GOT3 (cell line): ENCODE results near the gene UBE2J2.

Experiments
- DNase-seq: peaks from one replicate; lab custom pipeline; 2025; ENCODE audit warnings: mixed read lengths; lab: John Stamatoyannopoulos, UW

The UBE2J2 gene

GRCh38 chr1:1226566-1227362, 46.9 kb downstream of the UBE2J2 start:
- no peak for DNase-seq

GRCh38 chr1:1225913-1226312, 47.7 kb downstream of the UBE2J2 start:
- DNase-seq, result no peak

GRCh38 chr1:1225238-1225845, 48.3 kb downstream of the UBE2J2 start:
- DNase-seq, result no peak

DNA sequence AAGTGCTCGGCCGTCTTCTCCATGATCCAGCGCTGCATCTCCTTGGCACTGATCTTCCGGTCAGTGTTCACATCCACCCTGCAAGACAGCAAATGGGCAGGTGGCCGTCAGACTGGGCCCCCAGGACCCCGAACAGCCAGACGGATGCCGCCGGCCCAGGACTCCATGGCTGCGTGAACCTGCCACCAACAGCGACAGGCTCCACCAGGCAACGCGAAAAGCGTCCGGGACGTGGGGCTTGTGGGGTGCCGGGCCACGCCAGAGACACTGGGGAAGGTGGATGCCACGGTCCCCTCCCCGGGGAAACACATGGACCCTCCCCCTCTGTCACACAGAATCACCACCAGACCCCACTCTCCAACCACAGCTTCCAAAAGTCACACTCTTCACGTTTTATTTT, 49.8 kb downstream of the UBE2J2 start:
- no peak for DNase-seq

DNA sequence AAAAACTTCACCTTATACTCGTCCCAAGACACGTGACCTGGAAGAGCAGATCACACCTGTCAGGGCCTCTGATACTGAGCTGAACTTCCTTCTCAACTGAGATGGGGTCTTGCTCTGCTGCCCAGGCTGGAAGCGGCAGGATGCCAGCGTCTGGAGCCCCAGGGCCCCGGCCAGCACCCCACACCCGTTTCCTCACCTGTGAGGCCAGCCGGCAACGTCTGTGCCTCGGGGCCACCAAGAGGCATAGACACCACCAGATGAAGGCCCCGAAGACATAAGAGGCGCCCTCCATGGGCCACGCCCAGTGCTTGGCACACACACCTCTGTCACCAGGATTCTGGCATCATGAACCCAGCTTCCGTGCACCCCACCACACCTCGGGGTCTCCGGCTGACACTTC, 50.3 kb downstream of the UBE2J2 start:
- DNase-seq, result no peak

GRCh38 chr1:1222575-1223225, 51.0 kb downstream of the UBE2J2 start:
- DNase-seq, result no peak

DNA sequence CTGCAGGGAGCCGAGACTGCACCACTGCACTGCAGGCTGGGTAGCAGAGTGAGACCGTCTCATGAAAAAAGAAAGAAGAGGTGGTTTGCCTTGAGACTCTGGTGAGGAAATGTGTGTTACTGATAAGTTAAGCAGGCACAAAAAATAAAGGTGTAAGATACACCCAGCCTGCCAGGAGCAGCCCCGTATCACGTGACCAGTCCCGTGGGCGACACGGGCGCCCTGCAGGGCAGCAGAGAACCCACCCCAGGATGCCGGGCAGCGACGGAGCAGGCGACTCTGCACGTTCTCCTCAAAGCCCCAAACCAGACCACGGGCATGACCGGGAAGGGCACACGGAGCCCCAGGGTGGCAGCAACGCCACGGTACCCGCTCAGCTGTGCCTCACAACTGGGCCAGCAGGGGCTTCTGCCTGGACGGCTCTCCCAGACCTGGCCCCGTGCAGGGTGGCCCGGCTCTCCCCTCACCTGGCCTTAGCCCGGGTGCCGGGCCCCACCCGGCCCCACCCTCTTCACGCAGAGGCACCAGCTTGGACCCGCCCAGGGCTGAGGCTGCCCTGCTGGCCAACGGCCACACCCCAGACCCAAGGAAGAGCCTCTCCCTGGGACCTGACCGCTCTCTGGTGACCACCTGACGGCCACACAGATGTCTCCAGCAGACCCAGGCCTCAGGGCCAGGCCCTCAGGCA, 51.6 kb downstream of the UBE2J2 start:
- DNase-seq, result no peak

GRCh38 chr1:1220197-1220596, 53.5 kb downstream of the UBE2J2 start:
- no peak for DNase-seq

DNA sequence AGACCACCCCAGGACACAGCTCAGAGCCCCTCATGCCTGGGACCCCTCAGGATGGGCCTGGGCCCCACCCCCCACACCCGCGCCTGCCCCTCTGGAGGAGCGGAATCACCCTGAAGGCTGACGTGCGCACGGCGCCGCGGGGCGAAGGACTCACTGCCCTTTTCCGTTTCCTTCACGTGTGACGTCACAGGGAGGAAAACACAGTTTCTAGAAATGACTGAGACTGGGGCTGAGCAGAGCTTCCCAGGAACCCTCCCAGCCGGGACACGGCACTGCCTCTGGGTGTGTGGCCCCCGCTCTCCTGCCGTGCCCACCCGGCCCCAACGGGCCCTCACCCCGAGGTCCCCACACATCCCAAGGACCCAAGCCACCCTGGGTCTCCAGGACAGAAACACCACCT, 54.3 kb downstream of the UBE2J2 start:
- no peak for DNase-seq

- no peak for DNase-seq
These were observed 55.0 kb downstream of the UBE2J2 start for GRCh38 chr1:1218524-1219200.

- DNase-seq, result no peak
These were observed 55.8 kb downstream of the UBE2J2 start for GRCh38 chr1:1217621-1218523.

DNA sequence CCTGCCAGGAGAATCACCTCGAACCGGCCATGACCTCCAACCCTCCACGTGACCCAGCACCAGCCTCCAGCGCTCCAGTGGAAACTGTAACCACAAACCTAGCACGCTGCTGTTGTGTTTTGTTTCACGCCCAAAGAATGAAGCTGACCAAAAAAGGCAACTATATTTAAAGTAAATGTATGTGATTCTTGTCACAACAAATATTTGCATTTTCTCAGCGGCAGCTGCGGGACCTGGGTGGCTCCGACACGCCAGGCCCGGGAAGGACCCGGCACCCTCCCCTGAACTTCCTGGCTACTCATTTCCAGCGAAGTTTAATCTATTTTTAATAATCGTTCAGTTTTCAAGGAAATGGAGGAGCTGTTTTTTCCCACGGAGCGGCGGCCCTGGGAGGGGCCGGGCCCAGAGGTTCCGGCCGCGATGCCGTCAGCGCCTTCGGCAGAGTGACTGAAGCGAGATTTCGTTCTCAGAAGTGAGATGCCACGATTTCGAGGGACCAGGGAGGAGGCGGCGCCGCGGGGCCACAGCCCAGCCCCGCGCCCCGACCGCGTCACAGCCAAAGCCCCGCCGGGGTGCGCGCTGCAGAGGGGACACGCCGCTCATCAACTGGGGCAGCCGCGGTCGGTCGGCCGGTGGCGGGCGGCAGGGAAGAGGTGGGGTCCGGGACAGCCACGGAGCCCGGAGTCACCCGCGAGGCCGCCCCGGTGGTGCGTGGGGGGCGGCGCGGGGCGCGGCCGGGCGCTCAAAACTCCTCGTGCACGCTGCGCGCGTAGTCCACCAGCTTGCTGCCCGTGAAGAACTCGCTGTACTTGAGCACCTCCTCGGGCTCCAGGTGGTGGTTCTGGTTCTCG, 56.7 kb downstream of the UBE2J2 start:
- no peak for DNase-seq

- no peak for DNase-seq
These were observed 57.6 kb downstream of the UBE2J2 start for GRCh38 chr1:1215881-1216605.

DNA sequence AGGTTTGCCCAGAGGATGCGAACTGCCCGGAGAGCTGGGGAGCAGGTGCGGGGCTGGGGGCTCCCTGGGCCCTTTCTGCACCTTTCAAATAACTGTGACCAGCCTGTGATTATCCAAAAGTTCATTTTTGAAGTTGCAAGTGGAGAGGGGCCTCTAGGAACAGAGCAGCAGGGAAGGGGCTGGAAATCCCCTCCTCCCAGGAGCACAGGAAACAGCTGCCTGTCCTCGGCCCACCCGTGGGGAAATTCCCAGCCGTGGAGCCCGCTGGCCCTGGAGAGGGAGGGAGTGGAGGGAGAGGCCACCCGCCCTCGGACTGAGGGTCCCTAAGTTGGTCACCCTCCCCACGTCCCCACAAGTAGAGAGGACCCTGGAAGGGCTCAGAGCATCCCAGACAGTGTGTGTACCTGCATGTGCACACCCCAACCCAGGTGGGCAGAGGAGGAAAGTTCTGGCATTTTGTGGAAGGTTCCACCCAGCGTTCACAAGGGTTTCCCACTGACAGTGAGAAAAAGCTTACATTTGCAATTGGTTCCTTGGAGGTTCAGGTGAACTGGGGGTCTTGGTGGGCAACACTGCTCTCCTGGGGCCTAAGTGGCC, 58.5 kb downstream of the UBE2J2 start:
- DNase-seq, result no peak

DNA sequence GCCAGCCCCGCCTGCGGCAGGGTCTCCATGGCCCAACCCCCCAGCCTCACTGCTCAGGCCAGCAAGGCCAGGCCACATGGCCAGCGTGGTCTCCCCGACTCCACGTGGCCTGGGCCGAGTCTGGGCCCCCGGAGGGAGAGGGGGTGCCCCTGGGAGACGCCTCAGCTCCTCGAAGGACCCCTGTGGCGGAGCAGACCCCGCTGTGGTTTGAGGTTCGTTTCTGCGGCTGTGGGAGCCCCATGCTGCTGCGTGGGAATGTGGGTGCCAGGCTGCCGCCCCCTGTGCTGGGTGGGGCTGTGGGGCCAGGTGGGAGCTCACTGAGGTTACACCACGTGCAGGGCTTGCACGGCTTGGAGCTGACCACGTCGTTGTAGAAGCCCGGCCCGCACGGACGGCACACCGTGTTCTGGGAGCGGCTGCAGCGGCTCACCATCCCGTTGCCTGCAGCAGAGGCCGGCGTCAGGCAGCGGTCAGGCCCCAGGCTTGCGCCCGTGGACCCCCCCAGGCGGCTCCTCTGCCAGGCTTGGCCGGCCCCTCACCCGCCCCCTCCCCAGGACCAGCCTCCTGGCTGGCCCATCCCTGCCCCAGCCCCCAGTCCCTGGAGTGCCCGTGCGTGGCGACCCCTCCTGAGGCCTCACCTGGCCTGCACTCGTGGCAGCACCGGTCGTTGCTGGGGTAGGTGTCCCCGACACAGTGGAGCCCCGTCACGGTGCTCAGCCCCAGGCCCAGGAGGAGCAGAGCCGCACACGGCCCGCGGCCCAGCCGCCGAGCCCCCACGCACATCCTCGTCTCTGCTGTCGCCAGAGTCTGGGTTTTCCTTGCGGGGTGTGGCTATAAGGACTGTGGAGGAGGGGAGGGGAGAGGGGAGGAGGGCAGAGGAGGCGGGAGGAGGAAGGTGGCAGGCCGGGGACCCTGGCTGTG, 60.0 kb downstream of the UBE2J2 start, which contains the start of gene TNFRSF4:
Gene TNFRSF4 (minus strand): TSS at position 809 of the 921 bp plus-strand sequence. CDS start 26 bp downstream, at position 783.
- no peak for DNase-seq

GRCh38 chr1:1212780-1213344, 60.8 kb downstream of the UBE2J2 start:
- DNase-seq, result no peak
